GM18858 (cell line): ENCODE measurements around the gene CUL1.

Experiments used
- ATAC-seq: cut with Tn5 transposase; IDR thresholded peaks from one replicate; pipeline ENCODE4 v1.9.1; 2021; ENCODE audit not compliant: unreplicated experiment

The CUL1 gene

GRCh38 chr7:148847815-148848734 is 149.4 kb downstream of the CUL1 start:
- ATAC-seq, result no peak

- ATAC-seq, result no peak
Observed at GRCh38 chr7:148849393-148850098, 150.8 kb downstream of the CUL1 start.

GRCh38 chr7:148850564-148850963 is 151.9 kb downstream of the CUL1 start:
- no peak for ATAC-seq
